ENCODE data around the gene GRB10. TPM values are rescaled to one million over a fixed set of nuclear protein-coding genes. Genes with fewer than 3 reads are reported as not detected.

Gene GRB10
- total RNA-seq, 1 experiment from 2014 or later: 68.2 TPM

DNA sequence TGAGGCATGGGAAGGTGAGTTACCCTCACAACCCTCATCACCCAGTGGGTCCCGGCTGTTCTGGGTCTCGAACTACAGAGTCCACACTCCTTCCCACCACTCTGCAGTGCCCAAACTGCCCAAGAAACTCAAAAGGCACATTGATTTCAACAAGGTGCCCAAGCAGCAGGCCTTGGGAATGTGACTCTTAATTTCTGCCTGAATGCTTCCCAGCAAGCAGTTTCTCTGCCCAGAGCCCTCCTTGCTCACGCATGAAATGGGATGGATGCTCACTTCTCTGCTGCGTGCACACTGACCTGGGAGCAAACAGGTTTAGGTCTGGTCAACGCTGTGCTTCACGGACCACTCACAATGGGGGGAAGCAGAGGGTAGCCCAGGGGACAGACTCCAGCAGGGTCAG is 77.9 kb downstream of the GRB10 start:
- TF ChIP-seq, protein P1, sequence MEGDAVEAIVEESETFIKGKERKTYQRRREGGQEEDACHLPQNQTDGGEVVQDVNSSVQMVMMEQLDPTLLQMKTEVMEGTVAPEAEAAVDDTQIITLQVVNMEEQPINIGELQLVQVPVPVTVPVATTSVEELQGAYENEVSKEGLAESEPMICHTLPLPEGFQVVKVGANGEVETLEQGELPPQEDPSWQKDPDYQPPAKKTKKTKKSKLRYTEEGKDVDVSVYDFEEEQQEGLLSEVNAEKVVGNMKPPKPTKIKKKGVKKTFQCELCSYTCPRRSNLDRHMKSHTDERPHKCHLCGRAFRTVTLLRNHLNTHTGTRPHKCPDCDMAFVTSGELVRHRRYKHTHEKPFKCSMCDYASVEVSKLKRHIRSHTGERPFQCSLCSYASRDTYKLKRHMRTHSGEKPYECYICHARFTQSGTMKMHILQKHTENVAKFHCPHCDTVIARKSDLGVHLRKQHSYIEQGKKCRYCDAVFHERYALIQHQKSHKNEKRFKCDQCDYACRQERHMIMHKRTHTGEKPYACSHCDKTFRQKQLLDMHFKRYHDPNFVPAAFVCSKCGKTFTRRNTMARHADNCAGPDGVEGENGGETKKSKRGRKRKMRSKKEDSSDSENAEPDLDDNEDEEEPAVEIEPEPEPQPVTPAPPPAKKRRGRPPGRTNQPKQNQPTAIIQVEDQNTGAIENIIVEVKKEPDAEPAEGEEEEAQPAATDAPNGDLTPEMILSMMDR (IDR thresholded peaks at IDR 0.05; ENCODE audit: unreplicated experiment): no peak
- intact Hi-C loops (cut with micrococcal nuclease): no loop called here
- no peak for DNase-seq (ENCODE audit: unreplicated experiment)
- Mint-ChIP-seq H3K27me3 (ENCODE audit: insufficient read depth, unreplicated experiment) (no peaks in the 10 kb centered on the region), H3K36me3 (ENCODE audit: insufficient read depth, unreplicated experiment) (peaks cover 27% of the 10 kb centered on the region), H3K4me3 (ENCODE audit: unreplicated experiment) (no peak overlapping the region), H3K4me1 (ENCODE audit: insufficient read depth, unreplicated experiment) (peaks cover 16% of the 10 kb centered on the region), H3K9me3 (ENCODE audit: unreplicated experiment) (no peaks in the 10 kb centered on the region), H3K27ac (ENCODE audit: low read depth, unreplicated experiment) (no peak overlapping the region)
- BruUV-seq (replicated peaks): no TSS peak
- CTCF ChIA-PET: interaction anchor here (1.2 to 1.3 kb wide), 2 partner anchors 437 to 458 kb away, joined by 5 read pairs; no protein-coding TSS in a partner anchor
- POLR2A ChIA-PET: no interaction called here

DNA sequence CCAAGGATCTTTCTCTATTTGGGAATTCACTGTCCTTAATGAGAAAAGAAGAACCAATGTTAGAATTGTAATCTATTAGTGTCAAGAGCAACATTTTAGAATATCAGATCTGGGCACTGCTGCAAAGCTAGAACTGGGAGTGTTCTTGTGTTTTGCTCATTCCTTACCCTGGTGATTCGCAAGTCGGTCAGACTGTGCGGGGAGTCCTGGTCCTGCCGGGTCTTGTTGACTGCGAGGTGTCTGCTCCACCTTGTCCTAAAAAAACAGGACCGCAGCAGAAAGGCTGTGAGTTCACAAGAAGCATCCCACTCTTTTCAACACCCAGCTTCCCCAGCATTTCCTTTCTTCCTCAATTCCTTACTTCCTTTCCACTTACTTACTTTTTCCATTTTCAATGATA is 79.0 kb downstream of the GRB10 start:
- intact Hi-C loops (cut with micrococcal nuclease): no loop called here
- CTCF ChIA-PET: interaction anchor here (1.0 to 1.9 kb wide), 3 partner anchors 439 to 459 kb away, joined by 3 to 13 read pairs (median 5); no protein-coding TSS in a partner anchor
- no peak for DNase-seq (ENCODE audit: unreplicated experiment)

DNA sequence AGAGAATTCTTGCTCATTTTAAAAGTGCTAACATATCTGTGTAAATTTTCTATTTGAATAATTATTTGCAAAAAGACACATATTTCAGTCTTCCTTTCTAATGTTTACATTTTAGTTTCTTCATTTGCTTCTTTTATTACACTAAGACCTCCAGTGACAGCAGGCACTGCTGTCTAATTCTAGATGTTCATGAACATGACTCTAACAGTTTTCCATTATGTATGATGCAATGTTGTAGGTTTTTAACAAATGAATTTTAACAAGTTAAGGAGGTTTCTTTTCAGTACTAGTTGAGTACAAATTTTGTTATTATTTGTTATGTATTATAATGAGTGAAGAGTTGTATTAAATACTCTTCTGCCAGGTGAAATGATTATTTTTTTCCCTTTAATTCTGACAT is 83.6 kb downstream of the GRB10 start:
- ChIA-PET CTCF (interaction anchor here (0.8 to 1.6 kb wide), 4 partner anchors 19 to 462 kb away, joined by 4 to 11 read pairs (median 4); no protein-coding TSS in a partner anchor), POLR2A (no interaction called here)
- no peak for DNase-seq (ENCODE audit: unreplicated experiment)
- TF ChIP-seq, protein P1 (IDR thresholded peaks at IDR 0.05; ENCODE audit: unreplicated experiment): no peak
- Mint-ChIP-seq H3K9me3 (ENCODE audit: unreplicated experiment) (no peaks in the 10 kb centered on the region), H3K27ac (ENCODE audit: low read depth, unreplicated experiment) (no peak overlapping the region), H3K36me3 (ENCODE audit: insufficient read depth, unreplicated experiment) (peaks cover 29% of the 10 kb centered on the region), H3K27me3 (ENCODE audit: insufficient read depth, unreplicated experiment) (no peaks in the 10 kb centered on the region), H3K4me3 (ENCODE audit: unreplicated experiment) (no peak overlapping the region), H3K4me1 (ENCODE audit: insufficient read depth, unreplicated experiment) (peaks cover 7% of the 10 kb centered on the region)
- intact Hi-C loops (cut with micrococcal nuclease): no loop called here
- no TSS peak for BruUV-seq (replicated peaks)

More for the DNA sequence above, 79.0 kb downstream of the GRB10 start:
- Mint-ChIP-seq H3K9me3 (ENCODE audit: unreplicated experiment) (no peaks in the 10 kb centered on the region), H3K36me3 (ENCODE audit: insufficient read depth, unreplicated experiment) (peaks cover 27% of the 10 kb centered on the region), H3K27ac (ENCODE audit: low read depth, unreplicated experiment) (no peak overlapping the region), H3K4me3 (ENCODE audit: unreplicated experiment) (no peak overlapping the region), H3K4me1 (ENCODE audit: insufficient read depth, unreplicated experiment) (peaks cover 16% of the 10 kb centered on the region), H3K27me3 (ENCODE audit: insufficient read depth, unreplicated experiment) (no peaks in the 10 kb centered on the region)
- POLR2A ChIA-PET: interaction anchor here (1.7 kb wide), 1 partner anchor 11 kb away, joined by 5 read pairs; no protein-coding TSS in a partner anchor
- BruUV-seq (replicated peaks): no TSS peak
- TF ChIP-seq, protein P1 (IDR thresholded peaks at IDR 0.05; ENCODE audit: unreplicated experiment): no peak

DNA sequence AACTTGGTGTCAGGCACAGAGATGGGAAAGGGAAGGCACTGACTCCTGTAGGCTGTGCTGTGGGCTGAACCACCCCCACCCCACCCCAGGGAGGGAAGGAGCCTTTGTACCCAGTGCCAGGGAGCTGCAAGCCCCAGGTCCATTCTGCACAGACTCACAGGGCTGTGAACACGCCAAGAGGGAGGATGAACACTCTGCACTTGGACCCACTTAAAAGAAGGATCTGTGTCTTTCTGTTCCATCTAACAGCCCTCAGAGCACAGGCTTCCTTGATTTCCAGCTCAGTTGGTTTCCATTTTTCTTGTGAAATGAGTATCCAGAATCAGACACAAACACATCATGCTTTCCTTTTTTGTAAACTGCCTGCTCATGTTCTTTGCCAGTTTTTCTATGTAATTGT is 84.9 kb downstream of the GRB10 start:
- DNase-seq (ENCODE audit: unreplicated experiment): no peak
- CTCF ChIA-PET: interaction anchor here (0.7 to 1.7 kb wide), 7 partner anchors 230 to 605 kb away, joined by 3 to 11 read pairs (median 3); partner anchors contain the start of gene ZPBP
- Mint-ChIP-seq H3K4me1 (ENCODE audit: insufficient read depth, unreplicated experiment) (no peaks in the 10 kb centered on the region), H3K9me3 (ENCODE audit: unreplicated experiment) (no peaks in the 10 kb centered on the region), H3K36me3 (ENCODE audit: insufficient read depth, unreplicated experiment) (peaks cover 23% of the 10 kb centered on the region), H3K27ac (ENCODE audit: low read depth, unreplicated experiment) (no peak overlapping the region), H3K4me3 (ENCODE audit: unreplicated experiment) (no peak overlapping the region), H3K27me3 (ENCODE audit: insufficient read depth, unreplicated experiment) (no peaks in the 10 kb centered on the region)
- no TSS peak for BruUV-seq (replicated peaks)
- intact Hi-C loops (cut with micrococcal nuclease): no loop called here
- POLR2A ChIA-PET: no interaction called here
- TF ChIP-seq, protein P1 (IDR thresholded peaks at IDR 0.05; ENCODE audit: unreplicated experiment): no peak
